Measurements from ENCODE around the gene EDC3. TPM values are rescaled to one million over a fixed set of nuclear protein-coding genes. Genes with fewer than 3 reads are reported as not detected.

The EDC3 gene
- total RNA-seq, 1 experiment from 2014 or later = 45.1 TPM

DNA sequence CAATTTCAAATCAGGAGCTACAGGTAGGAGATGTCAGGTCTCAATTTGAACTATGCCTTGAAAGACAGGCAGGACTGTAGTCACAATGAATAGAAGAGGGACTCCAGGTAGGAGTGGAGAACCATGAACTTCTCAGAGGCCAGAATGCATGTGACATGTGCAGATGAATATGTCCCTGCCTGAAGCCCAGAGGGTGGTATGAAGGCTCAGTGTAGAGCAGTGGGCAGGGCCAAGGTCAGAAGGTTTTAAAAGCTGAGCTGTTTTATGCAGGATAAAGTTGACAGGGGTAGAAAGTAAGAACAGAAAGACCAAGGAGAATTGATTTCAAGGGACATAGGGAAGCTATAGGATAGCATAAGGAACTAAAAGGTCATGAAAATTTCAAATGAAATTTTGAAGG lies 49.3 kb downstream of the EDC3 start:
- Histone ChIP-seq H2AFZ (ENCODE audit: low read depth, low read length, poor library complexity, severe bottlenecking) (no peak overlapping the region), H3K4me2 (ENCODE audit: low read length) (no peak overlapping the region), H3K4me1 (ENCODE audit: control insufficient read depth in 1 of 2, insufficient read depth in 2 of 2, low read length in 2 of 2) (no peaks in the 10 kb centered on the region), H3K9ac (ENCODE audit: low read length) (no peak overlapping the region), H4K20me1 (ENCODE audit: insufficient read depth) (0 out of 2 replicates have a peak, but pooled peaks cover 5% of the 10 kb centered on the region), H3K9me2 (ENCODE audit: insufficient read depth) (no peaks in the 10 kb centered on the region), H3K9me3 (ENCODE audit: control insufficient read depth in 1 of 2, insufficient read depth in 1 of 2, low read depth in 1 of 2, low read length in 2 of 2) (no peaks in the 10 kb centered on the region), H3K4me3 (replicated peaks in 1 of 2; ENCODE audit: low read depth in 1 of 2, low read length in 2 of 2) (no peak overlapping the region), H3K27ac (ENCODE audit: low read depth, low read length) (no peak overlapping the region), H3K27me3 (ENCODE audit: insufficient read depth, low read length) (no peaks in the 10 kb centered on the region), H3K79me2 (ENCODE audit: insufficient read depth, low read length) (peaks cover 27% of the 10 kb centered on the region; the same call in 1 of the 2 replicates), H3K36me3 (ENCODE audit: control insufficient read depth in 1 of 2, insufficient read depth in 2 of 2, low read length in 2 of 2) (peaks cover 0 to 3% of the 10 kb centered on the region in 2 experiments; a peak in 1 of 4 replicates)
- intact Hi-C loops (cut with micrococcal nuclease) = no loop called here
- no TSS peak for BruUV-seq (replicated peaks)
- RAD21 ChIA-PET (ENCODE audit: low non-redundant PET in 1 of 2, low total read pairs in 2 of 2, uncharacterized antibody in 2 of 2, unreplicated experiment in 2 of 2) = no interaction called here
- DNase-seq (ENCODE audit: low read depth, low spot score) (no peak), ATAC-seq (no peak)
- TF ChIP-seq POLR2AphosphoS5 (IDR thresholded peaks at IDR 0.05; ENCODE audit: low read depth, low read length) (no peak), EZH2phosphoT487 (IDR thresholded peaks at IDR 0.05; ENCODE audit: borderline replicate concordance) (no peak), POLR2A (IDR thresholded peaks at IDR 0.05; ENCODE audit: borderline replicate concordance, extremely low read depth, insufficient read depth, insufficient read length) (no peak), YY1 (IDR thresholded peaks at IDR 0.05; ENCODE audit: extremely low read depth, insufficient replicate concordance, low read depth, low read length) (no peak), MAX (IDR thresholded peaks at IDR 0.05) (no peak), TCF7L2 (IDR thresholded peaks at IDR 0.05; ENCODE audit: borderline replicate concordance, extremely low read depth, insufficient read depth, insufficient read length) (no peak), SRF (IDR thresholded peaks at IDR 0.05; ENCODE audit: low read depth) (no peak), ELF1 (IDR thresholded peaks at IDR 0.05; ENCODE audit: borderline replicate concordance, low read depth) (no peak), CTCF (IDR thresholded peaks at IDR 0.05 in 2 of 3, conservative IDR thresholded peaks at IDR 0.05 in 1 of 3; ENCODE audit: borderline replicate concordance in 1 of 3, insufficient read depth in 1 of 3, low read depth in 2 of 3, low read length in 2 of 3) (no peak), EZH2 (IDR thresholded peaks at IDR 0.05) (no peak), JUND (IDR thresholded peaks at IDR 0.05) (no peak), ZNF274 (IDR thresholded peaks at IDR 0.05; ENCODE audit: low read depth, low read length) (no peak)
- TF ChIP-seq, protein P1, sequence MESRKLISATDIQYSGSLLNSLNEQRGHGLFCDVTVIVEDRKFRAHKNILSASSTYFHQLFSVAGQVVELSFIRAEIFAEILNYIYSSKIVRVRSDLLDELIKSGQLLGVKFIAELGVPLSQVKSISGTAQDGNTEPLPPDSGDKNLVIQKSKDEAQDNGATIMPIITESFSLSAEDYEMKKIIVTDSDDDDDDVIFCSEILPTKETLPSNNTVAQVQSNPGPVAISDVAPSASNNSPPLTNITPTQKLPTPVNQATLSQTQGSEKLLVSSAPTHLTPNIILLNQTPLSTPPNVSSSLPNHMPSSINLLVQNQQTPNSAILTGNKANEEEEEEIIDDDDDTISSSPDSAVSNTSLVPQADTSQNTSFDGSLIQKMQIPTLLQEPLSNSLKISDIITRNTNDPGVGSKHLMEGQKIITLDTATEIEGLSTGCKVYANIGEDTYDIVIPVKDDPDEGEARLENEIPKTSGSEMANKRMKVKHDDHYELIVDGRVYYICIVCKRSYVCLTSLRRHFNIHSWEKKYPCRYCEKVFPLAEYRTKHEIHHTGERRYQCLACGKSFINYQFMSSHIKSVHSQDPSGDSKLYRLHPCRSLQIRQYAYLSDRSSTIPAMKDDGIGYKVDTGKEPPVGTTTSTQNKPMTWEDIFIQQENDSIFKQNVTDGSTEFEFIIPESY (IDR thresholded peaks at IDR 0.05; ENCODE audit: extremely low read depth, insufficient replicate concordance, low read length) = no peak
- TF ChIP-seq, protein P2, sequence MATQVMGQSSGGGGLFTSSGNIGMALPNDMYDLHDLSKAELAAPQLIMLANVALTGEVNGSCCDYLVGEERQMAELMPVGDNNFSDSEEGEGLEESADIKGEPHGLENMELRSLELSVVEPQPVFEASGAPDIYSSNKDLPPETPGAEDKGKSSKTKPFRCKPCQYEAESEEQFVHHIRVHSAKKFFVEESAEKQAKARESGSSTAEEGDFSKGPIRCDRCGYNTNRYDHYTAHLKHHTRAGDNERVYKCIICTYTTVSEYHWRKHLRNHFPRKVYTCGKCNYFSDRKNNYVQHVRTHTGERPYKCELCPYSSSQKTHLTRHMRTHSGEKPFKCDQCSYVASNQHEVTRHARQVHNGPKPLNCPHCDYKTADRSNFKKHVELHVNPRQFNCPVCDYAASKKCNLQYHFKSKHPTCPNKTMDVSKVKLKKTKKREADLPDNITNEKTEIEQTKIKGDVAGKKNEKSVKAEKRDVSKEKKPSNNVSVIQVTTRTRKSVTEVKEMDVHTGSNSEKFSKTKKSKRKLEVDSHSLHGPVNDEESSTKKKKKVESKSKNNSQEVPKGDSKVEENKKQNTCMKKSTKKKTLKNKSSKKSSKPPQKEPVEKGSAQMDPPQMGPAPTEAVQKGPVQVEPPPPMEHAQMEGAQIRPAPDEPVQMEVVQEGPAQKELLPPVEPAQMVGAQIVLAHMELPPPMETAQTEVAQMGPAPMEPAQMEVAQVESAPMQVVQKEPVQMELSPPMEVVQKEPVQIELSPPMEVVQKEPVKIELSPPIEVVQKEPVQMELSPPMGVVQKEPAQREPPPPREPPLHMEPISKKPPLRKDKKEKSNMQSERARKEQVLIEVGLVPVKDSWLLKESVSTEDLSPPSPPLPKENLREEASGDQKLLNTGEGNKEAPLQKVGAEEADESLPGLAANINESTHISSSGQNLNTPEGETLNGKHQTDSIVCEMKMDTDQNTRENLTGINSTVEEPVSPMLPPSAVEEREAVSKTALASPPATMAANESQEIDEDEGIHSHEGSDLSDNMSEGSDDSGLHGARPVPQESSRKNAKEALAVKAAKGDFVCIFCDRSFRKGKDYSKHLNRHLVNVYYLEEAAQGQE (IDR thresholded peaks at IDR 0.05; ENCODE audit: low read depth) = no peak
- POLR2A ChIA-PET = no interaction called here
- CTCF ChIA-PET = interaction anchor here (0.7 kb wide), 1 partner anchor 124 kb away, joined by 3 read pairs; no protein-coding TSS in a partner anchor
